GM13976 (cell line): ENCODE measurements around the gene HSF2BP.
"Not testable (repeated sequence)": the region's sequence is repeated elsewhere in the genome, so short reads cannot be mapped to it uniquely, and the experiment has no call there.

ENCODE experiments used
- DNase-seq: peaks from one replicate; pipeline ENCODE4 v3.0.0; 2012; ENCODE audit warnings: low spot score
- CTCF ChIP-seq: IDR thresholded peaks from 2 replicates; pipeline ENCODE4 v1.5.1; 2012; ENCODE audit warnings: borderline replicate concordance, mild to moderate bottlenecking; ENCODE audit not compliant: insufficient read depth; ENCODE audit errors: extremely low read depth, missing control alignments, control extremely low read depth
- in situ Hi-C: fragments of 300-500 bp; cut with MboI; formaldehyde crosslinking; loops from one replicate; pipeline ENCODE4 v1.12.0; 2022; ENCODE audit warnings: low sequenced_read_pairs, mixed read lengths, inconsistent platforms; ENCODE audit not compliant: unreplicated experiment

The HSF2BP gene

GRCh38 chr21:43622796-43623195 is 36.5 kb downstream of the HSF2BP start:
- in situ Hi-C loops, result no loop called here
- DNase-seq, result no peak
- TF ChIP-seq CTCF, result no peak

- TF ChIP-seq CTCF, result no peak
- DNase-seq, result no peak
- in situ Hi-C loops, result no loop called here
Observed at GRCh38 chr21:43619856-43620255, 39.4 kb downstream of the HSF2BP start.

GRCh38 chr21:43619344-43619743 is 39.9 kb downstream of the HSF2BP start:
- TF ChIP-seq CTCF, result no peak
- in situ Hi-C loops, result no loop called here
- no peak for DNase-seq

GRCh38 chr21:43618940-43619339 is 40.3 kb downstream of the HSF2BP start:
- no peak for TF ChIP-seq CTCF
- no peak for DNase-seq
- in situ Hi-C loops, result no loop called here

- DNase-seq, in situ Hi-C loops: not testable (repeated sequence)
Observed at GRCh38 chr21:43616861-43617260, 42.4 kb downstream of the HSF2BP start.

- no peak for DNase-seq
- TF ChIP-seq CTCF, result no peak
- in situ Hi-C loops, result no loop called here
Observed at GRCh38 chr21:43614839-43615238, 44.4 kb downstream of the HSF2BP start.

GRCh38 chr21:43613755-43614638 is 45.3 kb downstream of the HSF2BP start:
- in situ Hi-C loops, result no loop called here
- TF ChIP-seq CTCF, result no peak
- peak; percentile 70 for DNase-seq
